Mesenchymal stem cell (in vitro differentiated cells and primary cell): Measurements from ENCODE around the gene DAD1.
A peak's percentile ranks its signal among the peaks of the same experiment; 100 is the strongest.

Experiments
- DNase-seq: peaks from one replicate; pipeline ENCODE4 v3.0.0-alpha.2; 2013
- H2AFZ ChIP-seq: one replicate; pipeline ENCODE4 v1.6.1; 2013; ENCODE audit warnings: low read depth, mild to moderate bottlenecking, control low read depth, inconsistent platforms, low read length, moderate library complexity
- H2AK5ac ChIP-seq: 2 replicates; pipeline ENCODE4 v1.6.1; 2013; ENCODE audit warnings: low read length, moderate library complexity, mild to moderate bottlenecking, inconsistent platforms; ENCODE audit not compliant: severe bottlenecking
- H2BK120ac ChIP-seq: one replicate; pipeline ENCODE4 v1.6.1; 2013; ENCODE audit warnings: low read depth, mild to moderate bottlenecking, inconsistent platforms, low read length, moderate library complexity
- H2BK12ac ChIP-seq, 2 experiments: one replicate each; pipeline ENCODE4 v1.6.1; 2013; ENCODE audit warnings: inconsistent platforms in 2 of 2, low read length in 2 of 2, mild to moderate bottlenecking in 2 of 2, moderate library complexity in 2 of 2, control low read depth in 1 of 2
- H2BK15ac ChIP-seq: one replicate; pipeline ENCODE4 v1.6.1; 2013; ENCODE audit warnings: mild to moderate bottlenecking, low read depth, inconsistent platforms; ENCODE audit not compliant: poor library complexity, severe bottlenecking
- H2BK5ac ChIP-seq: 2 replicates; pipeline ENCODE4 v1.6.1; 2013; ENCODE audit warnings: low read depth, mild to moderate bottlenecking, low read length, control low read depth, inconsistent platforms; ENCODE audit not compliant: poor library complexity, severe bottlenecking
- H3K14ac ChIP-seq, 2 experiments: one replicate each; pipeline ENCODE4 v1.6.1; 2013; ENCODE audit warnings: inconsistent platforms in 2 of 2, low read length in 2 of 2, control low read depth in 1 of 2, mild to moderate bottlenecking in 1 of 2, moderate library complexity in 1 of 2
- H3K18ac ChIP-seq, 2 experiments: one replicate each; pipeline ENCODE4 v1.6.1; 2013; ENCODE audit warnings: inconsistent platforms in 2 of 2, low read length in 2 of 2, control low read depth in 1 of 2, low read depth in 1 of 2, mild to moderate bottlenecking in 1 of 2
- H3K23ac ChIP-seq, 2 experiments: one replicate each; pipeline ENCODE4 v1.6.1; 2013; ENCODE audit warnings: inconsistent platforms in 2 of 2, low read length in 2 of 2, mild to moderate bottlenecking in 2 of 2, moderate library complexity in 2 of 2, control low read depth in 1 of 2
- H3K27ac ChIP-seq: 2 replicates; pipeline ENCODE4 v1.5.1; 2013; ENCODE audit warnings: mild to moderate bottlenecking, moderate library complexity, low read length, control low read depth, inconsistent platforms; ENCODE audit not compliant: poor library complexity, severe bottlenecking
- H3K27me3 ChIP-seq, 2 experiments: 2 replicates each; pipeline versions ENCODE4 v1.6.1 to v1.7.0; 2013; ENCODE audit warnings: low read length in 2 of 2, mild to moderate bottlenecking in 2 of 2, moderate library complexity in 2 of 2, control low read depth in 1 of 2, inconsistent platforms in 1 of 2; ENCODE audit not compliant: control insufficient read depth in 1 of 2, insufficient read depth in 1 of 2
- H3K36me3 ChIP-seq, 2 experiments: 2 replicates each; pipeline versions ENCODE4 v1.6.1 to v1.7.0; 2013; ENCODE audit warnings: low read length in 2 of 2, control low read depth in 1 of 2, inconsistent platforms in 1 of 2, low read depth in 1 of 2, mild to moderate bottlenecking in 1 of 2; ENCODE audit not compliant: insufficient read depth in 2 of 2, control insufficient read depth in 1 of 2
- H3K4ac ChIP-seq, 2 experiments: one replicate each; pipeline ENCODE4 v1.6.1; 2013; ENCODE audit warnings: inconsistent platforms in 2 of 2, low read length in 2 of 2, mild to moderate bottlenecking in 2 of 2, moderate library complexity in 2 of 2, control low read depth in 1 of 2, low read depth in 1 of 2
- H3K4me1 ChIP-seq: 2 replicates; pipeline ENCODE4 v1.6.1; 2013; ENCODE audit warnings: low read depth, low read length, control low read depth; ENCODE audit not compliant: control insufficient read depth, insufficient read depth
- H3K4me2 ChIP-seq: 2 replicates; pipeline ENCODE4 v1.6.1; 2013; ENCODE audit warnings: low read length, mild to moderate bottlenecking, inconsistent platforms; ENCODE audit not compliant: poor library complexity, severe bottlenecking
- H3K4me3 ChIP-seq, 2 experiments: 2 replicates each; pipeline versions ENCODE4 v1.5.1 to v1.7.0; 2013; ENCODE audit warnings: low read length in 2 of 2, mild to moderate bottlenecking in 2 of 2, control low read depth in 1 of 2, low read depth in 1 of 2; ENCODE audit not compliant: insufficient read depth in 1 of 2
- H3K79me1 ChIP-seq: replicated peaks from 2 replicates; pipeline ENCODE4 v1.6.1; 2013; ENCODE audit warnings: mild to moderate bottlenecking, control low read depth, low read length, inconsistent platforms; ENCODE audit not compliant: poor library complexity, severe bottlenecking
- H3K9ac ChIP-seq: 2 replicates; pipeline ENCODE4 v1.7.0; 2013; ENCODE audit warnings: mild to moderate bottlenecking, low read length, moderate library complexity
- H3K9me3 ChIP-seq: 2 replicates; pipeline ENCODE4 v1.7.0; 2013; ENCODE audit warnings: mild to moderate bottlenecking, low read length; ENCODE audit not compliant: control insufficient read depth
- H4K8ac ChIP-seq: one replicate; pipeline ENCODE4 v1.6.1; 2013; ENCODE audit warnings: inconsistent platforms, mild to moderate bottlenecking, low read length, moderate library complexity
- H4K91ac ChIP-seq: one replicate; pipeline ENCODE4 v1.6.1; 2013; ENCODE audit warnings: mild to moderate bottlenecking, low read length, inconsistent platforms
- WGBS: methylation state at CpG from one replicate; pipeline ENCODE4 v1.1.7; 2013; ENCODE audit warnings: mixed read lengths; 5-methylcytosine and 5-hydroxymethylcytosine counted together

DAD1 gene

DNA sequence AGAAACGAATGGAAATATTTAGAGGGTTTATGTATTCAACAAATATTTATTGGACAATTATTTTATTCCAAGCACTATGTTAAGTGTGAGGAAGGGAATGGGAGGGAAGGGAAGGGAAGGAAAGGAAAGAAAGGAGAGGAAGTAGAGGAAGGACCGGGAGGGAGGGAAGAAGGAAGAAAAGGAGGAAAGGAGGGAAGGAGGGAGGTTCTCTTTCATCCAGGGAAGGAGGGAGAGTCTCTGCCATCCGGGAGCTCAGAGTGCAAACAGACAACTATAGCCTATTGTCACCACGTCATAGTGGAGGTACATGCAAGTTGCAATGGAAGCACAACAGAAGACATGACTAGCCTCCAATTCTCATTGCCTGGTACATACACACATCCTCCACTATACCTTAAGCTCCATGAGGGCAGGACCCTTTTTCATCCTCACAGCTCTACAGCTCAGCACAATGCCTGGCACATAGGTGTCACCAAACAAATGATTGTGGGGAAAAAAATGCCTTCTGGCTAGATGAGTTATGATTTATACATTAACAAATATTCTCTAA, 48.1 kb downstream of the DAD1 start:
- peaks cover 8% of the 10 kb centered on the region for H3K4me1 ChIP-seq
- WGBS: 74% methylated on average over 4 of the region's 4 CpGs
- no peak overlapping the region for H3K4me2 ChIP-seq

DNA sequence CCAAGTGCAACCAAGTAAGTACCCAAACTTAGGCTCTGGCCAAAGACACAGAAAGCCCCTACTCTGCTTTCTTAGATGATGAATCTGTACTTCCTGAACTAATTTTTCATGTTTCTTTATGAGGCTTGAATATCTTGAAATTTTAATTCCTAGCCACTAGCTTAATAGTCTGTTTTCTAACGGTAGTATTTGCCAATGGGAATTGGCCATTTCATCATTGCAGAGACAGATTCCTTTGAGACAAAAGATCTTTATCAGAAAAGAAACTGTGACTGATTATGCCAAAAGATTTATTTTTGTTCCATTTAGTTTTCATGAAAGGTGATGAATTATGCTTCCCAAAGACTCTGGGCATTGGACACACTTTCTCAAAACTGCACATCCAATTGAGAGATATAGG, 48.7 kb downstream of the DAD1 start:
- H2AFZ ChIP-seq: no peak overlapping the region
- H3K14ac ChIP-seq: no peak overlapping the region
- no peaks in the 10 kb centered on the region for H3K9me3 ChIP-seq
- peak overlapping the region; percentile 29 for H2BK120ac ChIP-seq
- no peak overlapping the region for H3K9ac ChIP-seq
- H3K27ac ChIP-seq: no peak overlapping the region
- H3K36me3 ChIP-seq: no peaks in the 10 kb centered on the region
- DNase-seq: no peak
- H2BK15ac ChIP-seq: no peak overlapping the region
- no peak overlapping the region for H3K4ac ChIP-seq
- no peak overlapping the region for H3K4me3 ChIP-seq
- H2BK5ac ChIP-seq: no peak overlapping the region
- no peak overlapping the region for H4K8ac ChIP-seq
- peaks cover 6% of the 10 kb centered on the region for H3K4me1 ChIP-seq
- H2AK5ac ChIP-seq: peak overlapping the region; percentile 41
- H3K23ac ChIP-seq: no peak overlapping the region
- no peaks in the 10 kb centered on the region for H3K79me1 ChIP-seq
- H2BK12ac ChIP-seq: peak overlapping the region; percentile 85 to 97
- no peak overlapping the region for H4K91ac ChIP-seq
- WGBS: no CpG with 5 or more reads among the region's 1 CpG
- peak overlapping the region in 1 of 2 experiments; percentile 91 for H3K18ac ChIP-seq
- no peak overlapping the region for H3K4me2 ChIP-seq
- no peaks in the 10 kb centered on the region for H3K27me3 ChIP-seq

More for the DNA sequence above, 48.1 kb downstream of the DAD1 start:
- Histone ChIP-seq H3K4ac (no peak overlapping the region), H2BK120ac (no peak overlapping the region), H3K9ac (no peak overlapping the region), H3K4me3 (no peak overlapping the region), H3K79me1 (no peaks in the 10 kb centered on the region), H2BK5ac (no peak overlapping the region), H3K27me3 (no peaks in the 10 kb centered on the region), H3K36me3 (no peaks in the 10 kb centered on the region), H3K9me3 (no peaks in the 10 kb centered on the region), H2BK15ac (no peak overlapping the region), H3K27ac (no peak overlapping the region), H4K91ac (peak overlapping the region; percentile 34), H2BK12ac (peak overlapping the region in 1 of 2 experiments; percentile 3), H3K18ac (peak overlapping the region in 1 of 2 experiments; percentile 73), H2AFZ (no peak overlapping the region), H4K8ac (no peak overlapping the region), H3K23ac (no peak overlapping the region), H2AK5ac (no peak overlapping the region), H3K14ac (no peak overlapping the region)
- no peak for DNase-seq

DNA sequence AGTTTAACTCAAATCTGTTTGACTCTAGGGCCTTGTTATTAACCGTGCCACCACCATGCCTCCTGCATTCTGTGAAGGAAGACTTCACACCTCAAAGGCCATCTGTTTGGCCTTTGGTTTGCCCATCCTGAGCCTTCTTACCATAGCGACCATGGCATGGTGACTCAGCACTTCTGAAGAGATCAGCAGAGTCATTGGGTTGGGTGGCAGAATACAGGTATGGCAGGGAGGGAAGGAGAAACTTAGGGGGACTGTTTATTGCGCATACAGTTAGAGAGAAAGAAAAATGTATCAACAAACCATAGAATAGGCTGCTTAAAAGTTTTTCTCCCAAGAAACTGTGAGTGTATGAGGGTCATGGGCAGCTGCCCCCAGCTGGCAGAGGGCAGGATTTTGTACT, 49.2 kb downstream of the DAD1 start:
- peak overlapping the region in 1 of 2 experiments; percentile 68 for H3K14ac ChIP-seq
- no peaks in the 10 kb centered on the region for H3K27me3 ChIP-seq
- H3K79me1 ChIP-seq: no peaks in the 10 kb centered on the region
- no peak overlapping the region for H3K4me2 ChIP-seq
- 100% methylated on average over 2 of the region's 3 CpGs for WGBS
- H3K4ac ChIP-seq: no peak overlapping the region
- no peak overlapping the region for H3K23ac ChIP-seq
- H2BK12ac ChIP-seq: peak overlapping the region; percentile 85 to 97
- H3K9ac ChIP-seq: no peak overlapping the region
- no peak overlapping the region for H4K8ac ChIP-seq
- H3K9me3 ChIP-seq: no peaks in the 10 kb centered on the region
- no peak for DNase-seq
- H2BK5ac ChIP-seq: no peak overlapping the region
- peak overlapping the region in 1 of 2 experiments; percentile 91 for H3K18ac ChIP-seq
- H2AK5ac ChIP-seq: peak overlapping the region; percentile 49
- peak overlapping the region; percentile 73 for H2BK15ac ChIP-seq
- H3K27ac ChIP-seq: no peak overlapping the region
- H3K4me3 ChIP-seq: no peak overlapping the region
- H3K36me3 ChIP-seq: no peaks in the 10 kb centered on the region
- H2AFZ ChIP-seq: no peak overlapping the region
- peak overlapping the region; percentile 79 for H4K91ac ChIP-seq
- H3K4me1 ChIP-seq: peaks cover 6% of the 10 kb centered on the region
- H2BK120ac ChIP-seq: peak overlapping the region; percentile 29

DNA sequence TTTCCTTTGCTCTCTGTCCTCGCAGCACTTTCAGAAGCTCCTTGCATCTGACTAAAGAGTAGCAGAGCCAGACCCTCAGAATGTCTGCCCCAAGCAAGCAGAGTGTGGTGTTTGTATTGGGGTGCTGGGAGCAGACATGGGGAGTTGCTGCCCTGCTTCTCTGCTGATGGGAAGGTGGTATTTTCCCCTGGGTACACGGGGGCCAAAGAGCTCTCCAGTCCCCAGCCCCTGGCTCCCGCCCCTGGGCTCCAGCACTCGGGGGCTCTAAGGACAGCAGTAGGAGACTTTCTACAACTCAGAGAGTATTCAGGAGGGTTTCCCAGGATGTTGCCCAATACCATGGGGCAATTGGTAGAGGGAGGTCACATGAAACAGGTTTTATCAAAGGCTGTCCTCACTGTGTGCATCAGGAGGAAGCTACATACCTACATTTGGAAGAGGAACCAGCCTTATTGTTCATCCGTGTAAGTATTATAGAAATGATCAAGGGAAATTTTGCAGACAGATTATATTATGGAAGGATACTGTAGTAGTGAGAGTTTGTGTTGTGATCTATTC, 50.3 kb downstream of the DAD1 start:
- peak overlapping the region; percentile 61 to 62 for H2BK12ac ChIP-seq
- peak overlapping the region; percentile 30 for H4K91ac ChIP-seq
- no peaks in the 10 kb centered on the region for H3K36me3 ChIP-seq
- H3K4me1 ChIP-seq: peaks cover 11% of the 10 kb centered on the region
- WGBS: 91% methylated on average over 5 of the region's 5 CpGs
- no peak overlapping the region for H3K23ac ChIP-seq
- H3K27ac ChIP-seq: no peak overlapping the region
- no peak overlapping the region for H3K4me3 ChIP-seq
- H3K14ac ChIP-seq: no peak overlapping the region
- no peak overlapping the region for H3K4me2 ChIP-seq
- H3K79me1 ChIP-seq: no peaks in the 10 kb centered on the region
- peak overlapping the region; percentile 22 to 66 for H3K4ac ChIP-seq
- no peak overlapping the region for H2BK5ac ChIP-seq
- H3K9ac ChIP-seq: no peak overlapping the region
- peak overlapping the region; percentile 95 for H2BK15ac ChIP-seq
- H2AK5ac ChIP-seq: peak overlapping the region; percentile 57
- peak overlapping the region; percentile 52 for H4K8ac ChIP-seq
- no peak overlapping the region for H2AFZ ChIP-seq
- H2BK120ac ChIP-seq: no peak overlapping the region
- no peaks in the 10 kb centered on the region for H3K27me3 ChIP-seq
- H3K9me3 ChIP-seq: no peaks in the 10 kb centered on the region
- DNase-seq: no peak
- H3K18ac ChIP-seq: peak overlapping the region; percentile 4 to 80
